Upper lobe of right lung (tissue), 1 donor: ENCODE measurements around the gene GPR25. TPM values are rescaled to one million over a fixed set of nuclear protein-coding genes. Genes with fewer than 3 reads are reported as not detected.

ENCODE experiments used
- ATAC-seq: fragments of 200-7000 bp; cut with Tn5 transposase; one replicate; pipeline ENCODE4 v1.9.1; 2020; ENCODE audit warnings: mild to moderate bottlenecking, moderate library complexity
- DNase-seq: peaks from one replicate; pipeline ENCODE4 v3.0.0-alpha.2; 2020
- H3K27ac ChIP-seq: fragments of 200-600 bp; one replicate; pipeline ENCODE4 v1.8.0; 2022
- H3K27me3 ChIP-seq: fragments of 200-600 bp; one replicate; pipeline ENCODE4 v1.8.0; 2022; ENCODE audit warnings: mild to moderate bottlenecking
- H3K36me3 ChIP-seq: fragments of 200-600 bp; one replicate; pipeline ENCODE4 v1.8.0; 2022
- H3K4me1 ChIP-seq: fragments of 200-600 bp; one replicate; pipeline ENCODE4 v1.8.0; 2022
- H3K4me3 ChIP-seq: fragments of 200-600 bp; one replicate; pipeline ENCODE4 v1.8.0; 2022; ENCODE audit warnings: mild to moderate bottlenecking
- H3K9me3 ChIP-seq: fragments of 200-600 bp; one replicate; pipeline ENCODE4 v1.8.0; 2022
- intact Hi-C: fragments of 100-400 bp; cut with DNase I; formaldehyde crosslinking; loops from one replicate; pipeline ENCODE4 v1.11.0; 2022
- total RNA-seq: library from RNA; stranded (reverse); fragmentation: NEBNext Ultra II Directional; extraction: Animal tissue kit (Norgen Biotek cat#: 25700); gene quantifications from one replicate; pipeline ENCODE4 v1.2.1, GENCODE V29; 2021
- TF ChIP-seq, protein P1 (sequence below): fragments of 200-600 bp; IDR thresholded peaks from one replicate; pipeline ENCODE4 v1.8.0; 2022; ENCODE audit warnings: antibody characterized with exemption
- donor health status: DM: no; HTN: yes; CAD: no; lungs with severe emphysema.

Gene GPR25
- total RNA-seq, 1 donor from 2014 or later, result 0.32 TPM

- DNase-seq (no peak), ATAC-seq (no peak)
- H3K36me3 ChIP-seq, result no peaks in the 10 kb centered on the region
- intact Hi-C loops, result no loop called here
- TF ChIP-seq, protein P1, sequence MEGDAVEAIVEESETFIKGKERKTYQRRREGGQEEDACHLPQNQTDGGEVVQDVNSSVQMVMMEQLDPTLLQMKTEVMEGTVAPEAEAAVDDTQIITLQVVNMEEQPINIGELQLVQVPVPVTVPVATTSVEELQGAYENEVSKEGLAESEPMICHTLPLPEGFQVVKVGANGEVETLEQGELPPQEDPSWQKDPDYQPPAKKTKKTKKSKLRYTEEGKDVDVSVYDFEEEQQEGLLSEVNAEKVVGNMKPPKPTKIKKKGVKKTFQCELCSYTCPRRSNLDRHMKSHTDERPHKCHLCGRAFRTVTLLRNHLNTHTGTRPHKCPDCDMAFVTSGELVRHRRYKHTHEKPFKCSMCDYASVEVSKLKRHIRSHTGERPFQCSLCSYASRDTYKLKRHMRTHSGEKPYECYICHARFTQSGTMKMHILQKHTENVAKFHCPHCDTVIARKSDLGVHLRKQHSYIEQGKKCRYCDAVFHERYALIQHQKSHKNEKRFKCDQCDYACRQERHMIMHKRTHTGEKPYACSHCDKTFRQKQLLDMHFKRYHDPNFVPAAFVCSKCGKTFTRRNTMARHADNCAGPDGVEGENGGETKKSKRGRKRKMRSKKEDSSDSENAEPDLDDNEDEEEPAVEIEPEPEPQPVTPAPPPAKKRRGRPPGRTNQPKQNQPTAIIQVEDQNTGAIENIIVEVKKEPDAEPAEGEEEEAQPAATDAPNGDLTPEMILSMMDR, result no peak
- H3K4me1 ChIP-seq, result peaks cover 17% of the 10 kb centered on the region
- H3K27me3 ChIP-seq, result peaks cover 21% of the 10 kb centered on the region
- H3K9me3 ChIP-seq, result no peaks in the 10 kb centered on the region
- peak overlapping the region; percentile 49 for H3K4me3 ChIP-seq
- no peak overlapping the region for H3K27ac ChIP-seq
These were observed 19.0 kb downstream of the GPR25 start for GRCh38 chr1:200891774-200892157.

DNA sequence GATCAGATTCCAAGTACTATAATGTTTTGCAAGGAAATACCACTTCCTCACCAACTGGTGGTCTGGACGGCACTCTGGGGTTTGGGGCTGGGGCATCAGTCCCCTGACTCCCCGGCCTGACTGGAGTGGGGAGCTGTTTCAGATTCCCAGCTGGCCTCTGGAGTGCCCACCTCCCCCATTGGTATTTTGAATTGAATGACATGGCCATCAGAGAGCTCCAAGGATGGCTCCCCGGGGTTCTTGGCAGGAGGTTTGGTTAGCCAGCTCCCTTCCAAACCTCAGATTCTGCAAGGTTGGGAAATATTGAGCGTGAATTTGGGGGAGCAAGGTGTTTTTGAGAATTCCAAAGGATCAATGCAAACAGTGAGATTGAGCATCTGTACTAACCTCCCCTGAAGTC, 19.8 kb downstream of the GPR25 start:
- H3K36me3 ChIP-seq, result no peaks in the 10 kb centered on the region
- peaks cover 21% of the 10 kb centered on the region for H3K27me3 ChIP-seq
- DNase-seq (peak; percentile 30), ATAC-seq (no peak)
- no peak overlapping the region for H3K4me3 ChIP-seq
- H3K4me1 ChIP-seq, result peaks cover 17% of the 10 kb centered on the region
- TF ChIP-seq, protein P1, result no peak
- H3K9me3 ChIP-seq, result no peaks in the 10 kb centered on the region
- intact Hi-C loops, result no loop called here
- H3K27ac ChIP-seq, result no peak overlapping the region

- TF ChIP-seq, protein P1, result no peak
- H3K4me1 ChIP-seq, result peaks cover 17% of the 10 kb centered on the region
- H3K4me3 ChIP-seq, result no peak overlapping the region
- peaks cover 21% of the 10 kb centered on the region for H3K27me3 ChIP-seq
- intact Hi-C loops, result no loop called here
- ATAC-seq, result no peak
- H3K27ac ChIP-seq, result peak overlapping the region; percentile 17
- H3K9me3 ChIP-seq, result no peaks in the 10 kb centered on the region
- H3K36me3 ChIP-seq, result no peaks in the 10 kb centered on the region
- DNase-seq, result no peak
These were observed 20.2 kb downstream of the GPR25 start for GRCh38 chr1:200892958-200893357.

DNA sequence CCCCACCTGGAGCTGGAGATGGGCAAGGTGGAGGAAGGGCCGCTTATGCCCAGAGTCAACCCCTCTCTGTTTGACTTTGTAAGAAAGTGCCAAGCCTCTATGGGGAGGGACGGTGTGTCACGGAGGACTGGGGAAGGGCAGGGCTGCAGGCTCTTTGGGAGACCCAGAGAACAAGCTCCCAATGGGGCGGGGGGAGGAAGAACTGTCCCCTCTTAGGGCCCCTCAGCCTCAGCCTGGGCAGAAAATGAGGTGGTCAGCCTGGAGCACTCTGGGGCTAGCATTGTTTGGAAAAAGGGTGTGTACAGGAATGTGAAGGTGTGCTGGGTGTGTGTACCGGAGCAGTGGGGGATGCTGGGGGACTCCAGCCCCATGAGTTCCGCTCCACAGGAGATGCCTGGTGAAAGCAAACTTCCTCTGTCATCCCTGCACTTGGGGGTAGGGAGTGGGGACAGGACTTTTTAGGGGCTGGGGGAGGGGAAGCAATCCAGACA, 20.7 kb downstream of the GPR25 start:
- DNase-seq (no peak), ATAC-seq (peak; percentile 20)
- peaks cover 17% of the 10 kb centered on the region for H3K4me1 ChIP-seq
- no peak overlapping the region for H3K4me3 ChIP-seq
- H3K9me3 ChIP-seq, result no peaks in the 10 kb centered on the region
- TF ChIP-seq, protein P1, result no peak
- intact Hi-C loops, result no loop called here
- H3K27me3 ChIP-seq, result peaks cover 21% of the 10 kb centered on the region
- peak overlapping the region; percentile 17 for H3K27ac ChIP-seq
- no peaks in the 10 kb centered on the region for H3K36me3 ChIP-seq

- Histone ChIP-seq H3K4me3 (peak within 1 kb of the TSS; percentile 41), H3K4me1 (peaks cover 11% of the 10 kb centered on the region), H3K27ac (peak within 1 kb of the TSS; percentile 60), H3K36me3 (no peaks in the 10 kb centered on the region), H3K9me3 (no peaks in the 10 kb centered on the region), H3K27me3 (peaks cover 18% of the 10 kb centered on the region)
- intact Hi-C loops, result no loop called here
- DNase-seq, result peak; percentile 82
- TF ChIP-seq, protein P1, result no peak
- ATAC-seq, result peak; percentile 71
These were observed 22.1 kb downstream of the GPR25 start, which contains the start of gene INAVA for GRCh38 chr1:200894712-200895442. Gene INAVA (plus strand): TSS chr1:200894900. CDS start chr1:200898401, 3,501 bp downstream.
